GM21825 (cell line): ENCODE results near the gene GBP2.
A peak's percentile ranks its signal among the peaks of the same experiment; 100 is the strongest.
"Not testable (repeated sequence)": the region's sequence is repeated elsewhere in the genome, so short reads cannot be mapped to it uniquely, and the experiment has no call there.

ENCODE experiments used
- ATAC-seq: cut with Tn5 transposase; IDR thresholded peaks from one replicate; pipeline ENCODE4 v1.9.1; 2021; ENCODE audit warnings: mild to moderate bottlenecking, moderate library complexity; ENCODE audit not compliant: unreplicated experiment

Gene GBP2

DNA sequence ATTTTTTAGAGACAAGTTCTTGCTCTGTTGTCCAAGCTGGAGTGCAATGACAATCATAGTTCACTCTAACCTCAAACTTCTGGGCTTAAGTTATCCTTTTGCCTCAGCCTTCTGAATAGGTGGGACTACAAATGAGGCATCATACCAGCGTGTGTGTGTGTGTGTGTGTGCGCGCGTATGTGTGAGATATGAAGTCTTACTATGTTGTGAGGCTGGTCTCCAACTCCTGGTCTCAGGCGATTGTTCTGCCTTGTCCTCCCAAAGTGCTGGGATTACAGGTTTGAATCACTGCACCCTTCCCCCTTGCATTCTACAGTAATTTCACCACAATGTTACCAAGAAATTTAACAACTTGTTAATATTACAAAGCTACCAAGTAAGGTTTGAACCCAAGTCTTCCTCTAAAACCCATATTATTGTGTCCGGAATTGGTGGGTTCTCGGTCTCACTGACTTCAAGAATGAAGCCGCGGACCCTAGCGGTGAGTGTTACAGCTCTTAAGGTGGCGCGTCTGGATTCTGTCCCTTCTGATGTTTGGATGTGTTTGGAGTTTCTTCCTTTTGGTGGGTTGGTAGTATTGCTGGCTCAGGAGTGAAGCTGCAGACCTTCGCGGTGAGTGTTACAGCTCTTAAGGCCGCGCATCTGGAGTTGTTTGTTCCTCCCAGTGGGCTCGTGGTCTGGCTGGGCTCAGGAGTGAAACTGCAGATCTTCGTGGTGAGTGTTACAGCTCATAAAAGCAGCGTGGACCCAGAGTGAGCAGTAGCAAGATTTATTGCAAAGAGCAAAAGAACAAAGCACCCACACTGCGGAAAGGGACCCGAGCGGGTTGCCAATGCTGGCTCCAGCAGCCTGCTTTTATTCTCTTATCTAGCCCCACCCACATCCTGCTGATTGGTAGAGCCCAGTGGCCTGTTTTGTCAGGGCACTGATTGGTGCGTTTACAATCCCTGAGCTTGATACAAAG is 970 bp upstream of the GBP2 start:
- not testable (repeated sequence) for ATAC-seq

DNA sequence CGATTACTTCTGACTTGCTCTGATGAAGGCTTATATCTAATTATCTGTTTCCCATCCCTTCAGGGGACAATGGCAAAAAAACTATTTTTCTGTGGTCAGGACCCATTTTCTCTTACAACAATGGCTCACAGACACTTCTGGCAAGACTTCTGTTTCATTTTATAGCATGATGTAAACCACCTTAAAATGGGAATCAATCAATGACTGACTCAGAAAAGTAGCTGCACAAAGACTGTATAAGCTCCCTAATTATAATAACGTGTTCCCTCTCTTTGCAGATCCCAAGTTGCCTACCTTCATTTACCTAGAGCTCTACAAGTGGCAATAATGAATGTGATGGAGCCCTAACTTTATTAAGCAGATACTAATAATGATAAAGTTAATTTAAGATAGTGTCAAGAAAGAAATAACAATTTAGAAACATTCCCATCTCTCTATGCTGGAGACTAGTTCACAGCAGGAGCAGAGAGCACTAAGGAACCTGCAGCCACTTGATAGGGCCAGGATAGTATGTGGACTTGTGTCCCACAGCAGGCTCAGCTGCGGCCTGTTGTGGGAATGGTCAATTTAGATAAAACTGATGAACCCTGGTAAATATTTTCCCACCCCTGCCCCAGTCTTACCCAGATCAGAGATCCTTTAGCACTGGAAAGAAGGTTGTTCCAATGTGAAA is 538 bp downstream of the GBP2 start:
- peak; percentile 22 for ATAC-seq

GRCh38 chr1:89121641-89122040 is 4.3 kb downstream of the GBP2 start:
- ATAC-seq: no peak

GRCh38 chr1:89114662-89115061 is 11.3 kb downstream of the GBP2 start:
- ATAC-seq: no peak

DNA sequence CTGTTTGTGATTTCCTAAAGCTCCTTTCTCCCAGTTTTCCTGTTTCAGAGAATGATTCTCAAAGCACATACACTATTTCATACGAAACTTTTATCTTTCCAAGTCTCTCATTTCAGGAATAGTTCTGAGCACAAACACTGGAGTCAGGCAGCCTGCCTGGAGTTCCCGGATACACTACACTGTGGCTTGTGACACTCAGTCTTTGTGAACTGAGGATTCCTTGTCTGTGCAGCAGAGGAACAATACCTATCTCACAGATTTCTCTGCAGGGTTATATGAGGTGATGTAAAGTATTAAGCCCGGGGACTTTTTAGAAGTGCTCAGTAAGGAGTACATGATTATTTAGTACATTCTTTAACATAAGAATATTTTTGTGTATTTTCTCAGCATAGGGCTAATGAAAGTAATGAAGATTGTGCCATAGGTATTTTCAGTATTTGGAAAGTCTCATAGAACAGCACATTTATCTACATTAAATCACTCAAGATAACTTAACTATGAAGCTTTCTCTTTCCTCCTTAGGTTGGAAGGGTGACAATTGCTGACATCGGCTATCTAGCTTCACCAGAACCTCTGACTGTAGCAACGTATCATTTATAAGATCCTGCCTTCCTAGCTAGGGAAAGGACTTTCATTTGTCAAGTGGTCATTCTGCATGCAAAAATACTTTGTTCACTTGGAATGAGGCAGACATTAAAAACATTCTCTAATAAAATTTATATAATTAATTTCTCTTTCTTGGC is 12.9 kb downstream of the GBP2 start:
- ATAC-seq: no peak

DNA sequence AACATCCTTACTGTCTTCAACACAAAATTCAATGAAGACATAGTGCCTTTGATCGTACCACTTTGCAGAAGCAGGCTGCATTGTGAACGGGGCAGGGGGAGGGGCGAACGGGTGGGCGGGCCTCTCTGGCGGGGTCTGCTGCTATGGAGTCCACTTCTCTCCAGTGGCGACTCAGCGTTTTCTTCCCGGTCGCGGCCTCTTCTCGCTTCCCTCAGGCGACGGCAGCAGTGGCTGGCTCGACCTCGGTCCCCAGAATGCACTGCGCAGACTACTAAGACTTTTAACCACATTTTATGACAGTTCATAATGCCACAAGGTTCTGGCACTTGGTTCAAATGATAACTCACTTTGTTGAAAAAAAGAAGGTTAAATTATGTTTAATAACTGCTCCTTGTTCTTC is 21.2 kb downstream of the GBP2 start:
- ATAC-seq: no peak

DNA sequence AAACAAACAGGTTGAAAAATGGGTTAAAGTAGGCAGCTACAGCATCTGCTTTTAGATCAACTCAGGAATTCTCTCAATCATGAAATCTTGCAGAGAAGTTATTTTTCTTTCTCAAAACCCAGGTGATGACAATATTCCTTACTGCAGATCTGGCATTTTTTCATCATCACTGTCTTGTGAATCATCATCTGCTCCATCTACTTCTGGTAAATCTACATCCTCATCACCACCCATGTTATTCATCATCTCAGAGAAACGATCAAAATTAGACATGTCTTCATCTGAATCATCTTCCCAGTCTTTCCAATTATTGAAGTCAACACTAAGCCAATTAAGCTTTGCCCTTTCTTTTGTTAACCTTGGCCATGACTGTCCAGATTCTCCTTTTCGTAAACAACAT is 21.8 kb downstream of the GBP2 start:
- no peak for ATAC-seq

GRCh38 chr1:89102021-89102420 is 23.9 kb downstream of the GBP2 start:
- no peak for ATAC-seq

DNA sequence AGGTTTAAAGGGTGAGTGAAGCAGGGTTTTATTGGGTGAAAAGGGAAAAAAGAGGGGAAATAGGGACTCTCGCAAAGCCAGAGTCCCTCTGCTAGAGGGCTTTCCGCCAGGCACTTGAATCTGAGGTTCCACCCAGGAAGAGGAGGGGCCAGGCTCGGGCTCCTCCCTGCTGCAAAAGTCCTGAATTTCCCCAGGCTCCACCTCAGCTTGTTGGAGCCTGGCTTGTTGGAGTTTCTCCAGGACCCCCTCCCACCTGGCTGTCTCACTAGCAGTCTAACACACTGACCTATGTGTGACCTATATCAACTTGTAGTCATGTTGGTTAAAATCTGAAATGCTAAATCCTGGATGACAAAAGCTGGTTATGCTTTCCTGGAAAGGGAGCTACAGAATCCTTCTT is 25.5 kb downstream of the GBP2 start:
- no peak for ATAC-seq

GRCh38 chr1:89098857-89099256 is 27.1 kb downstream of the GBP2 start:
- no peak for ATAC-seq

- ATAC-seq: no peak
Observed at GRCh38 chr1:89095737-89096136, 30.2 kb downstream of the GBP2 start.

GRCh38 chr1:89089962-89090361 is 36.0 kb downstream of the GBP2 start:
- no peak for ATAC-seq

- no peak for ATAC-seq
Observed at GRCh38 chr1:89088572-89088971, 37.3 kb downstream of the GBP2 start.

- ATAC-seq: no peak
Observed at GRCh38 chr1:89087241-89087640, 38.7 kb downstream of the GBP2 start.

GRCh38 chr1:89085781-89086180 is 40.1 kb downstream of the GBP2 start:
- no peak for ATAC-seq

DNA sequence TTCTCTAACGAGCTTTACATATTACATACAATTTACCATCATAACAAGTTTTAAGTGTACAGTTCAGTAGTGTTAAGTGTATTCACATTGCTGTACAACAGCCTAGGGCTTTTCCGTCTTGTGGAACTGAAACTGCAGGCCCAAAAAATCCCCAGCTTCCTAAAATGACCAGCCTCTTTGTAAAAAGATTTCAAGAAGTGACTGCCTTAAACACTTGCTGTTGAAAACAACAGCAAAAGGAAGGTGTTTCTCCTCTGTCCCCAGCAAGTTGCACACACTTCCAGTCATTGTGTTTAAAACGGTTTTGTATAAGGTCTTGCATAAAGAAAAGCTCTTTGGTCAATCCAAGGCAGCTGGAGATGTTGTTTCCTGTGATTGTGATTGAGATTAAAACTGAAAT is 44.9 kb downstream of the GBP2 start:
- ATAC-seq: no peak

DNA sequence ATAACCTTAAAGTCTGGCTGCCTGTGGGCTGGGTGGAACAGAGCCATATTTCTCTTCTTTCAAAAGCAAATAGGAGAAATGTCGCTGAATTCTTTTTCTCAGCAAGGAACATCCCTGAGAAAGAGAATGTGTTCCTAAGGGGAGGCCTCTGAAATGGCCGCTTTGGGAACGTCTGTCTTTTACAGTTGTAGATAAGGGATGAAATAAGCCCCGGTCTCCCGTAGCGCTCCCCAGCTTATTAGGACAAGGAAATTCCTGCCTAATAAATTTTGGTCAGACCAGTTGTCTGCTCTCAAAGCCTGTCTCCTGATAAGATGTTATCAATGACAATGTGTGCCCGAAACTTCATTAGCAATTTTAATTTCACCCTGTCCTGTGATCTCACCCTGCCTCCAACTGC is 45.8 kb downstream of the GBP2 start:
- not testable (repeated sequence) for ATAC-seq

GRCh38 chr1:89072466-89073065 is 53.3 kb downstream of the GBP2 start:
- not testable (repeated sequence) for ATAC-seq

DNA sequence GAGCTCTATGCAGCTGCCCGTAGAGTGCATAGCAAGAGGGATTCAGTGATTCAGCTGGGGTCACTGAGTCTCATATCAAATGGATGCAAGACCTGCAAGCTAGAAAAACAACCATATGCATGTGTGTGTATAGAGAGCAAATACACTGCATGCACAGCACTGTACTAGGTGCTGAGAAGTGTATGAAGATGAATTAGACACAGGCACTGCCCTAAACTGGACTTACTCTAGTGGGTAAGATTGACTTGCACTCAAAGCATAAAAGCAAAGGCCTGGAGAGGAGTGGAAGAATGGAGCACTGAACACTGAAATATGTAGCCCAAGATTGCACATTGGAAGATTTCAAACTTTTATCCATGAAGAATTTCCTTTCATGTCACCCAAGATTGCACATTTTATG is 55.4 kb downstream of the GBP2 start:
- ATAC-seq: no peak

GRCh38 chr1:89069951-89070350 is 56.0 kb downstream of the GBP2 start:
- no peak for ATAC-seq

- ATAC-seq: no peak
Observed at GRCh38 chr1:89068291-89068690, 57.6 kb downstream of the GBP2 start.
